ENCODE measurements around the gene CIC.

- TF ChIP-seq, protein P1, sequence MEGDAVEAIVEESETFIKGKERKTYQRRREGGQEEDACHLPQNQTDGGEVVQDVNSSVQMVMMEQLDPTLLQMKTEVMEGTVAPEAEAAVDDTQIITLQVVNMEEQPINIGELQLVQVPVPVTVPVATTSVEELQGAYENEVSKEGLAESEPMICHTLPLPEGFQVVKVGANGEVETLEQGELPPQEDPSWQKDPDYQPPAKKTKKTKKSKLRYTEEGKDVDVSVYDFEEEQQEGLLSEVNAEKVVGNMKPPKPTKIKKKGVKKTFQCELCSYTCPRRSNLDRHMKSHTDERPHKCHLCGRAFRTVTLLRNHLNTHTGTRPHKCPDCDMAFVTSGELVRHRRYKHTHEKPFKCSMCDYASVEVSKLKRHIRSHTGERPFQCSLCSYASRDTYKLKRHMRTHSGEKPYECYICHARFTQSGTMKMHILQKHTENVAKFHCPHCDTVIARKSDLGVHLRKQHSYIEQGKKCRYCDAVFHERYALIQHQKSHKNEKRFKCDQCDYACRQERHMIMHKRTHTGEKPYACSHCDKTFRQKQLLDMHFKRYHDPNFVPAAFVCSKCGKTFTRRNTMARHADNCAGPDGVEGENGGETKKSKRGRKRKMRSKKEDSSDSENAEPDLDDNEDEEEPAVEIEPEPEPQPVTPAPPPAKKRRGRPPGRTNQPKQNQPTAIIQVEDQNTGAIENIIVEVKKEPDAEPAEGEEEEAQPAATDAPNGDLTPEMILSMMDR (IDR thresholded peaks at IDR 0.05) = no peak
- TF ChIP-seq, protein P2, sequence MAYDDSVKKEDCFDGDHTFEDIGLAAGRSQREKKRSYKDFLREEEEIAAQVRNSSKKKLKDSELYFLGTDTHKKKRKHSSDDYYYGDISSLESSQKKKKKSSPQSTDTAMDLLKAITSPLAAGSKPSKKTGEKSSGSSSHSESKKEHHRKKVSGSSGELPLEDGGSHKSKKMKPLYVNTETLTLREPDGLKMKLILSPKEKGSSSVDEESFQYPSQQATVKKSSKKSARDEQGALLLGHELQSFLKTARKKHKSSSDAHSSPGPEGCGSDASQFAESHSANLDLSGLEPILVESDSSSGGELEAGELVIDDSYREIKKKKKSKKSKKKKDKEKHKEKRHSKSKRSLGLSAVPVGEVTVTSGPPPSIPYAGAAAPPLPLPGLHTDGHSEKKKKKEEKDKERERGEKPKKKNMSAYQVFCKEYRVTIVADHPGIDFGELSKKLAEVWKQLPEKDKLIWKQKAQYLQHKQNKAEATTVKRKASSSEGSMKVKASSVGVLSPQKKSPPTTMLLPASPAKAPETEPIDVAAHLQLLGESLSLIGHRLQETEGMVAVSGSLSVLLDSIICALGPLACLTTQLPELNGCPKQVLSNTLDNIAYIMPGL (CRISPR knock-in tag; IDR thresholded peaks at IDR 0.05; ENCODE audit: borderline replicate concordance) = no peak
- TF ChIP-seq POLR2A (IDR thresholded peaks at IDR 0.05; ENCODE audit: low read length) (no peak; the same call in 1 of the 2 replicates), ZFP36 (IDR thresholded peaks at IDR 0.05; ENCODE audit: borderline replicate concordance, partially characterized antibody) (no peak), CEBPB (IDR thresholded peaks at IDR 0.05) (no peak)
- TF ChIP-seq, protein P3, sequence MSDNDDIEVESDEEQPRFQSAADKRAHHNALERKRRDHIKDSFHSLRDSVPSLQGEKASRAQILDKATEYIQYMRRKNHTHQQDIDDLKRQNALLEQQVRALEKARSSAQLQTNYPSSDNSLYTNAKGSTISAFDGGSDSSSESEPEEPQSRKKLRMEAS (IDR thresholded peaks at IDR 0.05) = no peak
- TF ChIP-seq, protein P4, sequence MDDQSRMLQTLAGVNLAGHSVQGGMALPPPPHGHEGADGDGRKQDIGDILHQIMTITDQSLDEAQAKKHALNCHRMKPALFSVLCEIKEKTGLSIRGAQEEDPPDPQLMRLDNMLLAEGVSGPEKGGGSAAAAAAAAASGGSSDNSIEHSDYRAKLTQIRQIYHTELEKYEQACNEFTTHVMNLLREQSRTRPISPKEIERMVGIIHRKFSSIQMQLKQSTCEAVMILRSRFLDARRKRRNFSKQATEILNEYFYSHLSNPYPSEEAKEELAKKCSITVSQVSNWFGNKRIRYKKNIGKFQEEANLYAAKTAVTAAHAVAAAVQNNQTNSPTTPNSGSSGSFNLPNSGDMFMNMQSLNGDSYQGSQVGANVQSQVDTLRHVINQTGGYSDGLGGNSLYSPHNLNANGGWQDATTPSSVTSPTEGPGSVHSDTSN (IDR thresholded peaks at IDR 0.05) = no peak
Measured at GRCh38 chr19:42278452-42279154, 9.6 kb downstream of the CIC start.

All from A549 (cell line).